ENCODE results near the gene TEX54.

GRCh38 chr11:62801071-62801470, 31.6 kb downstream of the TEX54 start:
- no peak for TF ChIP-seq POLR2A (IDR thresholded peaks at IDR 0.05; ENCODE audit: low read length)
- TF ChIP-seq GATA1 (IDR thresholded peaks at IDR 0.05; ENCODE audit: low read depth, low read length), result no peak

Data from erythroblast (primary cell).